Type B pancreatic cell (in vitro differentiated cells): Measurements from ENCODE around the gene APLP2. TPM values are rescaled to one million over a fixed set of nuclear protein-coding genes. Genes with fewer than 3 reads are reported as not detected.
"Not testable (repeated sequence)": the region's sequence is repeated elsewhere in the genome, so short reads cannot be mapped to it uniquely, and the experiment has no call there.

Experiments
- DNase-seq: peaks from one replicate; pipeline ENCODE4 v3.0.0; 2021; ENCODE audit warnings: mixed read lengths; ENCODE audit not compliant: unreplicated experiment; ENCODE audit errors: extremely low spot score
- H3K27ac Mint-ChIP-seq: 2 replicates; pipeline ENCODE4 v1.8.0; 2021; ENCODE audit warnings: mild to moderate bottlenecking, mixed read lengths
- H3K27me3 Mint-ChIP-seq: 2 replicates; pipeline ENCODE4 v1.8.0; 2021; ENCODE audit warnings: mixed read lengths
- H3K36me3 Mint-ChIP-seq: 2 replicates; pipeline ENCODE4 v1.8.0; 2021; ENCODE audit warnings: mixed read lengths
- H3K4me1 Mint-ChIP-seq: one replicate; pipeline ENCODE4 v1.8.0; 2021; ENCODE audit warnings: mixed read lengths; ENCODE audit not compliant: unreplicated experiment
- H3K4me3 Mint-ChIP-seq: 2 replicates; pipeline ENCODE4 v1.8.0; 2021; ENCODE audit warnings: mild to moderate bottlenecking, mixed read lengths
- H3K9me3 Mint-ChIP-seq: 2 replicates; pipeline ENCODE4 v1.8.0; 2021; ENCODE audit warnings: mixed read lengths
- CTCF ChIP-seq: fragments of 200-600 bp; sonication (generic); conservative IDR thresholded peaks from 2 replicates; pipeline ENCODE4 v1.5.0; 2021; ENCODE audit warnings: antibody characterized with exemption, mild to moderate bottlenecking
- long read RNA-seq: library from polyadenylated mRNA; unstranded; transcript quantifications from one replicate; pipeline ENCODE4 v2.0.0, GENCODE V29; 2020
- total RNA-seq: library from RNA; stranded (reverse); gene quantifications from 2 replicates; pipeline ENCODE4 v1.2.1, GENCODE V29; 2021; ENCODE audit warnings: low replicate concordance

APLP2 gene
- total RNA-seq = 207 and 254 TPM in 2 replicates
- long read RNA-seq, transcript APLP2-203 (17 exons, 3,270 nt) = minor isoform, 56 of 385 reads
- long read RNA-seq, transcript APLP2-201 (18 exons, 3,727 nt) = minor isoform, 9 of 385 reads
- long read RNA-seq, transcript APLP2-210 (16 exons, 2,530 nt) = major isoform, 189 of 385 reads
- long read RNA-seq, partial matches to known transcripts = 106 of 385 reads
- long read RNA-seq, other reads (novel, unspliced or antisense) = 23 of 385 reads

GRCh38 chr11:130069659-130070108, at the start of gene APLP2:
Gene APLP2 (plus strand): TSS chr11:130069894. CDS start chr11:130069978, 84 bp downstream.
- Mint-ChIP-seq H3K9me3 (no peaks in the 10 kb centered on the region), H3K27ac (peak within 1 kb of the TSS; percentile 95), H3K36me3 (no peaks in the 10 kb centered on the region), H3K27me3 (peaks cover 2% of the 10 kb centered on the region), H3K4me1 (peaks cover 38% of the 10 kb centered on the region), H3K4me3 (peak within 1 kb of the TSS; percentile 97)
- DNase-seq = peak; percentile 98
- TF ChIP-seq CTCF = no peak

- DNase-seq = no peak
- no peak overlapping the region for H3K27ac Mint-ChIP-seq
- H3K9me3 Mint-ChIP-seq = peaks cover 5% of the 10 kb centered on the region
- TF ChIP-seq CTCF = no peak
- H3K36me3 Mint-ChIP-seq = no peaks in the 10 kb centered on the region
- no peaks in the 10 kb centered on the region for H3K27me3 Mint-ChIP-seq
- peaks cover 4% of the 10 kb centered on the region for H3K4me1 Mint-ChIP-seq
- no peak overlapping the region for H3K4me3 Mint-ChIP-seq
These were observed 49.4 kb upstream of the APLP2 start for GRCh38 chr11:130020323-130020722.

- H3K36me3 Mint-ChIP-seq, H3K4me1 Mint-ChIP-seq, H3K4me3 Mint-ChIP-seq, H3K27me3 Mint-ChIP-seq, DNase-seq, H3K27ac Mint-ChIP-seq, H3K9me3 Mint-ChIP-seq: not testable (repeated sequence)
These were observed 48.1 kb upstream of the APLP2 start for GRCh38 chr11:130021606-130022005.

- DNase-seq = no peak
- H3K36me3 Mint-ChIP-seq = no peaks in the 10 kb centered on the region
- H3K4me3 Mint-ChIP-seq = no peak overlapping the region
- H3K27ac Mint-ChIP-seq = peak overlapping the region; percentile 90
- H3K27me3 Mint-ChIP-seq = no peaks in the 10 kb centered on the region
- H3K4me1 Mint-ChIP-seq = peaks cover 4% of the 10 kb centered on the region
- H3K9me3 Mint-ChIP-seq = no peaks in the 10 kb centered on the region
- TF ChIP-seq CTCF = no peak
These were observed 46.9 kb upstream of the APLP2 start for GRCh38 chr11:130022799-130023198.

GRCh38 chr11:130023204-130023603, 46.5 kb upstream of the APLP2 start:
- no peak for DNase-seq
- Mint-ChIP-seq H3K36me3 (no peaks in the 10 kb centered on the region), H3K9me3 (no peaks in the 10 kb centered on the region), H3K4me1 (peaks cover 4% of the 10 kb centered on the region), H3K27me3 (no peaks in the 10 kb centered on the region), H3K27ac (peak overlapping the region; percentile 90), H3K4me3 (peak overlapping the region; percentile 56)
- TF ChIP-seq CTCF = no peak

GRCh38 chr11:130024361-130024760, 45.3 kb upstream of the APLP2 start:
- no peaks in the 10 kb centered on the region for H3K36me3 Mint-ChIP-seq

More at GRCh38 chr11:130024361-130024760, 45.3 kb upstream of the APLP2 start:
- H3K4me3 Mint-ChIP-seq = no peak overlapping the region
- DNase-seq = no peak
- TF ChIP-seq CTCF = no peak
- H3K9me3 Mint-ChIP-seq = no peaks in the 10 kb centered on the region
- H3K4me1 Mint-ChIP-seq = peaks cover 9% of the 10 kb centered on the region
- no peaks in the 10 kb centered on the region for H3K27me3 Mint-ChIP-seq
- no peak overlapping the region for H3K27ac Mint-ChIP-seq
